Endothelial cell of umbilical vein (primary cell): Measurements from ENCODE around the gene PINK1.

ENCODE experiments used
- EZH2 ChIP-seq: IDR thresholded peaks from 2 replicates; pipeline ENCODE4 v1.6.1; 2012; ENCODE audit warnings: borderline replicate concordance, low read depth, mild to moderate bottlenecking, moderate library complexity, low read length, inconsistent platforms; ENCODE audit not compliant: severe bottlenecking
- FOS ChIP-seq: IDR thresholded peaks from 2 replicates; pipeline ENCODE4 v1.6.1; 2011; ENCODE audit warnings: mild to moderate bottlenecking, low read length, moderate library complexity, borderline replicate concordance; ENCODE audit not compliant: insufficient read depth
- POLR2A ChIP-seq: IDR thresholded peaks from 2 replicates; pipeline ENCODE4 v1.6.1; 2012; ENCODE audit warnings: low read depth, mild to moderate bottlenecking, control low read depth, low read length
- POLR2AphosphoS5 ChIP-seq: IDR thresholded peaks from 2 replicates; pipeline ENCODE4 v1.6.1; 2012; ENCODE audit warnings: low read depth, mild to moderate bottlenecking, control low read depth, low read length, moderate library complexity; ENCODE audit not compliant: insufficient read depth
- TF ChIP-seq, protein P1 (sequence below), 2 donors: IDR thresholded peaks; 1 replicate in 1 of 2; 2 replicates in 1 of 2; pipeline ENCODE4 v1.5.1; 2011; ENCODE audit warnings: low read length in 2 of 2, mild to moderate bottlenecking in 2 of 2, moderate library complexity in 2 of 2, control low read depth in 1 of 2, inconsistent platforms in 1 of 2, low read depth in 1 of 2; ENCODE audit not compliant: insufficient read depth in 1 of 2; ENCODE audit errors: extremely low read depth in 1 of 2
- TF ChIP-seq, protein P2 (sequence below): IDR thresholded peaks from 2 replicates; pipeline ENCODE4 v1.6.1; 2011; ENCODE audit not compliant: insufficient read depth, insufficient read length

DNA sequence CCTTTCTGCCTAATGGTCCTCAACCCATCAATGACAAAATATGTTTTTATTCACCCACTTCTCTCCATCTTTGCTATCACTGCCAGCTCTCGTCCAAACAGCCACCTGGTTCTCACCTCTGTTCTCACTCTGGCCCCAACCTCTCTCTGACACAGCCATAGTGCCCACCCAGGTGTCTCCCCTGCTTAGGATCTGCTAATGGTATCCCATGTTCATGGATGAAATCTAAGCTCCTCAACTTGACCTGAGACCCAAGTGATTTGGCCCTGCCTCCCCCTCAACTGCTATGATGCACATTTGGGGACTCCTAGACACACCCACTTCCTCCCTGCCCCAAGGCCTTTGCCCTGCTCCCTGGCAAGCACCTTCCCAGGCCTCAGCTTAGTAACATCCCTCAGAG, 58.6 kb downstream of the PINK1 start:
- TF ChIP-seq POLR2A (no peak), POLR2AphosphoS5 (no peak), FOS (no peak), EZH2 (no peak)
- TF ChIP-seq, protein P1, sequence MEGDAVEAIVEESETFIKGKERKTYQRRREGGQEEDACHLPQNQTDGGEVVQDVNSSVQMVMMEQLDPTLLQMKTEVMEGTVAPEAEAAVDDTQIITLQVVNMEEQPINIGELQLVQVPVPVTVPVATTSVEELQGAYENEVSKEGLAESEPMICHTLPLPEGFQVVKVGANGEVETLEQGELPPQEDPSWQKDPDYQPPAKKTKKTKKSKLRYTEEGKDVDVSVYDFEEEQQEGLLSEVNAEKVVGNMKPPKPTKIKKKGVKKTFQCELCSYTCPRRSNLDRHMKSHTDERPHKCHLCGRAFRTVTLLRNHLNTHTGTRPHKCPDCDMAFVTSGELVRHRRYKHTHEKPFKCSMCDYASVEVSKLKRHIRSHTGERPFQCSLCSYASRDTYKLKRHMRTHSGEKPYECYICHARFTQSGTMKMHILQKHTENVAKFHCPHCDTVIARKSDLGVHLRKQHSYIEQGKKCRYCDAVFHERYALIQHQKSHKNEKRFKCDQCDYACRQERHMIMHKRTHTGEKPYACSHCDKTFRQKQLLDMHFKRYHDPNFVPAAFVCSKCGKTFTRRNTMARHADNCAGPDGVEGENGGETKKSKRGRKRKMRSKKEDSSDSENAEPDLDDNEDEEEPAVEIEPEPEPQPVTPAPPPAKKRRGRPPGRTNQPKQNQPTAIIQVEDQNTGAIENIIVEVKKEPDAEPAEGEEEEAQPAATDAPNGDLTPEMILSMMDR (IDR thresholded peaks at IDR 0.05; ENCODE audit: extremely low read depth in 1 of 2, insufficient read depth in 1 of 2, low read depth in 1 of 2, low read length in 2 of 2): no peak
- TF ChIP-seq, protein P2, sequence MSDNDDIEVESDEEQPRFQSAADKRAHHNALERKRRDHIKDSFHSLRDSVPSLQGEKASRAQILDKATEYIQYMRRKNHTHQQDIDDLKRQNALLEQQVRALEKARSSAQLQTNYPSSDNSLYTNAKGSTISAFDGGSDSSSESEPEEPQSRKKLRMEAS: no peak
